PC-9 (cell line): ENCODE results near the gene LRRC26.

Source experiments
- EZH2 ChIP-seq: fragments of 200-600 bp; sonication (generic); IDR thresholded peaks from 2 replicates; pipeline ENCODE4 v1.8.0; 2017; ENCODE audit warnings: antibody characterized with exemption, low read depth
- TF ChIP-seq, protein P1 (sequence below): fragments of 200-600 bp; sonication (generic); conservative IDR thresholded peaks from 2 replicates; pipeline ENCODE4 v1.6.1; 2017; ENCODE audit warnings: mixed run types, antibody characterized with exemption, mild to moderate bottlenecking, moderate library complexity

- no peak for TF ChIP-seq EZH2
- TF ChIP-seq, protein P1, sequence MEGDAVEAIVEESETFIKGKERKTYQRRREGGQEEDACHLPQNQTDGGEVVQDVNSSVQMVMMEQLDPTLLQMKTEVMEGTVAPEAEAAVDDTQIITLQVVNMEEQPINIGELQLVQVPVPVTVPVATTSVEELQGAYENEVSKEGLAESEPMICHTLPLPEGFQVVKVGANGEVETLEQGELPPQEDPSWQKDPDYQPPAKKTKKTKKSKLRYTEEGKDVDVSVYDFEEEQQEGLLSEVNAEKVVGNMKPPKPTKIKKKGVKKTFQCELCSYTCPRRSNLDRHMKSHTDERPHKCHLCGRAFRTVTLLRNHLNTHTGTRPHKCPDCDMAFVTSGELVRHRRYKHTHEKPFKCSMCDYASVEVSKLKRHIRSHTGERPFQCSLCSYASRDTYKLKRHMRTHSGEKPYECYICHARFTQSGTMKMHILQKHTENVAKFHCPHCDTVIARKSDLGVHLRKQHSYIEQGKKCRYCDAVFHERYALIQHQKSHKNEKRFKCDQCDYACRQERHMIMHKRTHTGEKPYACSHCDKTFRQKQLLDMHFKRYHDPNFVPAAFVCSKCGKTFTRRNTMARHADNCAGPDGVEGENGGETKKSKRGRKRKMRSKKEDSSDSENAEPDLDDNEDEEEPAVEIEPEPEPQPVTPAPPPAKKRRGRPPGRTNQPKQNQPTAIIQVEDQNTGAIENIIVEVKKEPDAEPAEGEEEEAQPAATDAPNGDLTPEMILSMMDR = no peak
Measured at GRCh38 chr9:137201205-137201868, 31.5 kb upstream of the LRRC26 start.
